D341Med (cell line): Measurements from ENCODE around the gene CCDC117.
"Not testable (repeated sequence)": the region's sequence is repeated elsewhere in the genome, so short reads cannot be mapped to it uniquely, and the experiment has no call there.

ENCODE experiments used
- DNase-seq: peaks from one replicate; pipeline ENCODE4 v3.0.0; 2012; ENCODE audit warnings: low spot score

The CCDC117 gene

GRCh38 chr22:28801845-28802594 is 29.5 kb downstream of the CCDC117 start:
- DNase-seq: no peak

GRCh38 chr22:28802595-28803123 is 30.2 kb downstream of the CCDC117 start:
- DNase-seq: no peak

GRCh38 chr22:28805426-28805825 is 32.9 kb downstream of the CCDC117 start:
- DNase-seq: not testable (repeated sequence)

GRCh38 chr22:28808716-28809355 is 36.3 kb downstream of the CCDC117 start:
- DNase-seq: no peak

GRCh38 chr22:28810821-28811491 is 38.5 kb downstream of the CCDC117 start:
- DNase-seq: no peak

- DNase-seq: no peak
Measured at GRCh38 chr22:28812516-28812915, 40.0 kb downstream of the CCDC117 start.

GRCh38 chr22:28813772-28814518 is 41.5 kb downstream of the CCDC117 start:
- DNase-seq: no peak

- no peak for DNase-seq
Measured at GRCh38 chr22:28815111-28815510, 42.6 kb downstream of the CCDC117 start.

GRCh38 chr22:28815729-28816128 is 43.2 kb downstream of the CCDC117 start:
- no peak for DNase-seq

GRCh38 chr22:28817064-28817463 is 44.6 kb downstream of the CCDC117 start:
- DNase-seq: no peak

GRCh38 chr22:28817919-28818859 is 45.7 kb downstream of the CCDC117 start:
- DNase-seq: no peak

- no peak for DNase-seq
Measured at GRCh38 chr22:28819253-28820096, 47.0 kb downstream of the CCDC117 start.

GRCh38 chr22:28820885-28821284 is 48.4 kb downstream of the CCDC117 start:
- no peak for DNase-seq

- no peak for DNase-seq
Measured at GRCh38 chr22:28821452-28821851, 49.0 kb downstream of the CCDC117 start.

- no peak for DNase-seq
Measured at GRCh38 chr22:28822930-28823551, 50.5 kb downstream of the CCDC117 start.

GRCh38 chr22:28824455-28824854 is 52.0 kb downstream of the CCDC117 start:
- not testable (repeated sequence) for DNase-seq

GRCh38 chr22:28826430-28826829 is 53.9 kb downstream of the CCDC117 start:
- DNase-seq: not testable (repeated sequence)

GRCh38 chr22:28826921-28827320 is 54.4 kb downstream of the CCDC117 start:
- no peak for DNase-seq

GRCh38 chr22:28829358-28830181 is 57.1 kb downstream of the CCDC117 start:
- DNase-seq: peak; percentile 87
